GM12873 (cell line): Measurements from ENCODE around the gene ZKSCAN4.

Experiments
- CTCF ChIP-seq: IDR thresholded peaks from 2 replicates; pipeline ENCODE4 v1.5.1; 2012; ENCODE audit warnings: low read depth, mild to moderate bottlenecking, moderate library complexity, low read length, control low read depth; ENCODE audit not compliant: insufficient read depth; ENCODE audit errors: missing control alignments

Gene ZKSCAN4

GRCh38 chr6:28263922-28264321, 11.9 kb upstream of the ZKSCAN4 start:
- no peak for TF ChIP-seq CTCF

- no peak for TF ChIP-seq CTCF
These were observed 7.1 kb upstream of the ZKSCAN4 start, which contains the start of gene NKAPL for GRCh38 chr6:28258877-28259777. NKAPL (plus strand) TSS chr6:28259297; CDS start chr6:28259372, 75 bp downstream.

GRCh38 chr6:28257042-28257441, 5.0 kb upstream of the ZKSCAN4 start:
- TF ChIP-seq CTCF, result no peak

GRCh38 chr6:28254121-28254519, 2.1 kb upstream of the ZKSCAN4 start:
- no peak for TF ChIP-seq CTCF

DNA sequence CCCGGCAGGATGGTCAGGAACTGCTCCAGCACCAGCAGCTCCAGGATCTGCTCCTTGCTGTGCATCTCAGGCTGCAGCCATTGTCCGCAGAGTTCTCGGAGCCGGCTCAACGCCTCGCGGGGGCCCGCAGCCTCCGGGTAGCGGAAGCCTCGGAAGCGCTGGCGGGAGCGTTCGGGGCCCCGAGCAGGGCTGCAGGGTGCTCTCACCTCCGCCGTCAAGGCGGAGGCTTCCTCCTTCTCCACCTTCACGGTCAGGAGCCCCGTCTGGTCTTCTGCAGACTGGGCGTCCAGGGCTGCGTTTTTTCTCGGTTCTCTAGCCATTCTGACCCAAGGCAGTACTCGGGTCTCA, 434 bp downstream of the ZKSCAN4 start:
- no peak for TF ChIP-seq CTCF

- TF ChIP-seq CTCF, result no peak
These were observed 1.3 kb downstream of the ZKSCAN4 start for GRCh38 chr6:28250747-28251146.

- TF ChIP-seq CTCF, result no peak
These were observed 3.2 kb downstream of the ZKSCAN4 start for GRCh38 chr6:28248916-28249315.
